Measurements from ENCODE around the gene NAV3. TPM values are rescaled to one million over a fixed set of nuclear protein-coding genes. Genes with fewer than 3 reads are reported as not detected.

Gene NAV3
- total RNA-seq, 1 experiment from 2014 or later, result 4.1 TPM

- intact Hi-C loops (cut with micrococcal nuclease; ENCODE audit: unreplicated experiment), result no loop called here
- Mint-ChIP-seq H3K4me3 (ENCODE audit: low read depth, unreplicated experiment) (no peak overlapping the region), H3K27me3 (ENCODE audit: unreplicated experiment) (no peaks in the 10 kb centered on the region), H3K27ac (ENCODE audit: unreplicated experiment) (no peak overlapping the region), H3K36me3 (ENCODE audit: insufficient read depth, unreplicated experiment) (no peaks in the 10 kb centered on the region), H3K9me3 (ENCODE audit: low read depth, unreplicated experiment) (peaks cover 6% of the 10 kb centered on the region), H3K4me1 (ENCODE audit: low read depth, unreplicated experiment) (no peaks in the 10 kb centered on the region)
- TF ChIP-seq CTCF (IDR thresholded peaks at IDR 0.05; ENCODE audit: unreplicated experiment), result no peak
- CTCF ChIA-PET, result no interaction called here
- DNase-seq, result no peak
- no TSS peak for BruUV-seq (replicated peaks)
These were observed 431.2 kb downstream of the NAV3 start for GRCh38 chr12:78261901-78262300.

Measured in Calu3 (cell line).